HG03571 (cell line): ENCODE data around the gene SSBP3.
"Not testable (repeated sequence)": the region's sequence is repeated elsewhere in the genome, so short reads cannot be mapped to it uniquely, and the experiment has no call there.

Experiments
- ATAC-seq: cut with Tn5 transposase; IDR thresholded peaks from one replicate; pipeline ENCODE4 v1.9.1; 2021; ENCODE audit not compliant: unreplicated experiment

The SSBP3 gene

GRCh38 chr1:54227091-54227602 lies 179.0 kb downstream of the SSBP3 start:
- no peak for ATAC-seq

DNA sequence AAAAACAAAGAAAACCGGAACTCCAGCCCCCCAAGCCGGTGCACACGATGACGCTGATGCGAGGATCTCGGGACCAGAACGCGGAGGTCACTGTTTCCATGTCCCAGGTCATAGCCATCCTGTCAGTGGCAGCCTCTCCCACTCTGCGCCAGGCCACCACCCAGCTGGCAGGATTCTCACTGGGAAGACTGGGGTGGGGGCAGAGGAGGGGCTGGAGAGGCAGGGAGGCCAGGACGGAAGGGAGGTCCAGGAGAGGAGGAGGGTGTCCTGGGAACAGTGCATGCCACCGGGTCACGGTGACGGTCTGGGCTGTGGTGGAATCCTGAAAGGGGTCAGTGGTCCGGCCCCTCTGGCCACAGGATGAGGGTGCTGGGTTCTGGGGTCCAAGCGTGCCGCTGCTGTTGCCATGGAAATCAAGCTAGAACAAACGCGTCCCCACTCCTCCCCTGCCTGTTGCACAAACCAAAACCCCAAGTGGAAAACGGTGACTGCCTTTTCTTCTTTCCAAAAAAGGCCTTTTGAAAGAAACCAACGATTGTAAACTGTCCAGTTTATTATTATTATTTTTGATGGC lies 180.1 kb downstream of the SSBP3 start:
- no peak for ATAC-seq

- no peak for ATAC-seq
Observed at GRCh38 chr1:54225378-54225777, 180.8 kb downstream of the SSBP3 start.

DNA sequence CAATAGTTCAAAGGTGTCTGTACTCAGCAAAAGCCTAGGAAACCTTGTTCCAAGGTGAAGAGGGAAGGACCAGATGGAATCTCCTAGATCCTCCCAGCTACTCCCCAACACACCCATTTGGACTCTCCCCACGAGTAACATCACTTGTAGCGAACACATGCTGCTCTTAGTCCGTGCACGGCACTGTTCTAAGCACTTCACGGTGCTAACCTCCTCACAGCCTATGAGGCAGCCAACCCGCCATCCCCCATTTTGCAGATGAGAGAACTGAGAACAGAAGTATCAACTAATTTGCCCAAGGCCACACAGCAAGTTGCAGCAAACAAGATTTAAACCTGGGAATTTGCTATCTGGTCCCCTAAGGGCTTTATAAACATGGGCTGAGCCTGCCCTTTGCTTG lies 182.0 kb downstream of the SSBP3 start:
- ATAC-seq = no peak

- ATAC-seq = no peak
Observed at GRCh38 chr1:54223441-54224202, 182.6 kb downstream of the SSBP3 start.

DNA sequence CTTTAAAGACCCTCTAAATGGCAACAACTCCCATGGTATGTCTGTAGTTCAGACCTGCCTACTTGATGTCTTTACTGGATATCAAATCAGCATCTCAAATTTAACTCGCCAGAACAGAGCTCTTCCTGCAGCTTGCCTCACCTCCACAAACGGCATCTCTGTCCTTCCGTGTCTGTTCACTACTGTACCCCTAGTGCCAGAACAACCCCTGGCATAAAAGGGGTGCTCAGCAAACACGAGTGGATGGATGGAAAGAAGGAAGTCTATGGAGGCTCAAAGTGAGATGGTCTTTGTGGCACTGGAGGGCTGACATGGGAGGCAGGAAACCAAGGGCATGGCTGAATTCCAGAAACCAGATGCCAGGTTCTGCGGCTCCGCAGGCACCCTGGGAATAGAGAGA lies 183.5 kb downstream of the SSBP3 start:
- ATAC-seq = no peak

DNA sequence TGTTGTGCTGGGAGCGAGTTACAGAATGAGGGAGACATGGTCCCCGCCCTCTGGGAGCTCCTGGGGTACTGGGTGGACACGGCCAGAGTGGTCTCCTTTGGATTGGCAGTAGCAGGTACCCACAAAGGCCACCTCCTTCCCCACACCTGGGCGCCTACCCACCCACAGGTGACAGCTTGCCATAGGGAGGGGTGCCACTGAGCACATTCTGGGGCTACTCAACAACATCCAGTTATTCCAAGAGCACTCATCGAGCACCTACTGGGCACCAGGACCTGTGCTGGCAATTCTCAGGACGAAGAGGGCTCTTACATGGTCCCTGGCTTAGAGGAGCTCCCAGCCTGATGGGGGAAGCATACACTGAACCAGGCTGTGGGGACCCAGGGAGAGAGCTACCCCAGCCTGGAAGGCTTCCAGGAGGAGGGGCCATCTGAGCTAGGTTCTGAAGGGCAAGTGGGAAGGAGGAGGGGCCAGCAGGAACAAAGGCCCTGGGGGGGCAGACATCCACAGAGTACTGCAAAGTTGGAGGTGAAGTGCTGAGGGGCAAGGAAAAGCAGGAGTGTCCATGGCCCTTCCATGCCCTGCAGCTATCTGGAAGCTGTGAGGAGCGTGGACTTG lies 184.2 kb downstream of the SSBP3 start:
- no peak for ATAC-seq

GRCh38 chr1:54221113-54221834 lies 184.9 kb downstream of the SSBP3 start:
- no peak for ATAC-seq

DNA sequence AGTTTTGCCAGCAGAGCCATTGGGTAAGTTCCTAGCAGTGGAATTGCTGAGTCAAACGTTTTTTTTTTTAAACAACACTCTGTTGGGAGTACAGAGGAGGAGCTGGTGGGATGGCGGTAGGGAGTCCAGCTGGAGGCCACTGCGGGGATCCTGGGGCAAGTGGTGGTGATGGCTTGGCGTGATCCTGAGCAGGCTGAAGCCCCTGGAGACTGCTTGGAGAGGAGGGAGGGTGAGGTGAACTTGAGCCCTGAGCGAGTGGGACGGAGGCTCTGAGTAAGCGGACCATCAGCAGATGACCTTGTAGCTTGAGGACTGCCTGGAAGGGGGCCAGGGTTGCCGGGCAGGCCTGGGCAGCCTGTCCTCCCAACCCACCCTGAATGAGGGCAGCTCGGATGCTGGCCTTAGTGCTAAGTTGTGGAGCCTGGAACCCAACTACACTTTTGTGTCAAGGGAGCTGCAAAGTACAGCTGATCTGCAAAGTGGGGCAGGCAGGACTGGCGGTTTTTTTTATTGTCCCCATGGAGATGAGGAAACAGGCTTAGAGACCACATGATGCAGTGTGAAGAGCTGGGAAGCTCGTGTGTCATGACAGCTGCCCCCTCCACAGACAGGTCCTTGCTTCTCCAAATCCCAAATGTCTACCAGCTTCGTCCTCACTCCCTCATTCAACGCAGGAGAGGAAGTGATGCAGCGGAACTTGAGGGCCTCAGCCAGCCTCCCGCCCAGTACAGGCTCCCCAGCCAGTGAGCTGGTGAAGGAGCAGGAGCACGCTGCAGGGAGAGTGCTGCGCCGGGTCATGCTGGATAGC lies 186.0 kb downstream of the SSBP3 start:
- ATAC-seq = no peak

- no peak for ATAC-seq
Observed at GRCh38 chr1:54219688-54220003, 186.5 kb downstream of the SSBP3 start.

GRCh38 chr1:54218883-54219687 lies 187.1 kb downstream of the SSBP3 start:
- no peak for ATAC-seq

- ATAC-seq = no peak
Observed at GRCh38 chr1:54215523-54215922, 190.7 kb downstream of the SSBP3 start.

GRCh38 chr1:54212872-54213271 lies 193.3 kb downstream of the SSBP3 start:
- no peak for ATAC-seq

GRCh38 chr1:54207896-54208295 lies 198.3 kb downstream of the SSBP3 start:
- not testable (repeated sequence) for ATAC-seq

GRCh38 chr1:54207287-54207686 lies 198.9 kb downstream of the SSBP3 start:
- ATAC-seq = no peak

GRCh38 chr1:54204199-54204598 lies 202.0 kb downstream of the SSBP3 start:
- ATAC-seq = no peak

DNA sequence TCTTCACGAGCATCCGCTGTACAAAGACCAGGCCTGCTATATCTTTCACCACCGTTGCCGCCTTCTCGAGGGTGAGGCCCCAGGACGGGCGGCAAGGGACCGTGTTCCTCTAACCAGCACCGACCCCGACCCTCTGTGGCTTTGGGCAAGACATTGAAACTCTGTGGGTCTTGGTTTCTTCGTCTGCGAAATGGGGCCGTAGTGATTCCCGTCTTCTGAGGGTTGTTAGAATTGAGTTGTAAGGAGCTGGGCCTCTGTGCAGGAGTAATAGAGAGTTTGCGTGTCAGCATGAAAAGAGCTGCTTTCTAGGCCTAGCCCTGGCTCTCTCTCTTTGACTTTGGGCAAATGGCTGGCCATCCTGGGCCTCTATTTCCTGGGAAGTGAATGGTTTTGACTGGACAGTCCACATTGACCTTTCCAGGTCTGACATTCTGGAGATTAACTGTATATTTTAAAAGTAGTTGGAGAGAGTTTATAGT lies 205.6 kb downstream of the SSBP3 start:
- ATAC-seq = peak; percentile 15

DNA sequence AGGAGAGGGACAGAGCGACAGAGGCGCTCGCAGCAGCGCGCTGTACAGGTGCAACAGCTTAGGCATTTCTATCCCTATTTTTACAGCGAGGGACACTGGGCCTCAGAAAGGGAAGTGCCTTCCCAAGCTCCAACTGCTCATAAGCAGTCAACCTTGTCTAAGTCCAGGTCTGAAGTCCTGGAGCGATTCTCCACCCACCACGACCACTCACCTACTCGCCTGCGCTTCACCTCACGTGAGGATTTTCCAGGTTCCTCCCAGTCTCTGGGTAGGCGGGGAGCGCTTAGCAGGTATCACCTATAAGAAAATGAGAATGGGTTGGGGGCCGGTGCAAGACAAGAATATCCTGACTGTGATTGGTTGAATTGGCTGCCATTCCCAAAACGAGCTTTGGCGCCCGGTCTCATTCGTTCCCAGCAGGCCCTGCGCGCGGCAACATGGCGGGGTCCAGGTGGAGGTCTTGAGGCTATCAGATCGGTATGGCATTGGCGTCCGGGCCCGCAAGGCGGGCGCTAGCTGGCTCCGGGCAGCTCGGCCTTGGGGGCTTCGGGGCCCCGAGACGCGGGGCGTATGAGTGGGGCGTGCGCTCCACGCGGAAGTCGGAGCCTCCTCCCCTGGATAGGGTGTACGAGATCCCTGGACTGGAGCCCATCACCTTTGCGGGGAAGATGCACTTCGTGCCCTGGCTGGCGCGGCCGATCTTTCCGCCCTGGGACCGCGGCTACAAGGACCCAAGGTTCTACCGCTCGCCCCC lies 206.3 kb downstream of the SSBP3 start, which contains the start of the genes CYB5RL and MRPL37:
CYB5RL (minus strand) TSS at position 266 of the 754 bp plus-strand sequence. CDS start 4,414 bp downstream, outside the sequence.
MRPL37 (plus strand) TSS at position 403 of the 754 bp plus-strand sequence; CDS start at position 480, 77 bp downstream.
- ATAC-seq = peak; percentile 94
